ENCODE measurements around the gene ADM5.

ADM5 gene

GRCh38 chr19:49689133-49690078 is at the start of gene ADM5:
Gene ADM5, plus strand, starts transcription at chr19:49689594. Its CDS starts 244 bp downstream, at chr19:49689838.
- DNase-seq: peak; percentile 63 to 70

GRCh38 chr19:49640113-49640898 is 49.1 kb upstream of the ADM5 start, which contains the start of gene RRAS:
Gene RRAS, minus strand, starts transcription at chr19:49640143. Its CDS starts 45 bp downstream, at chr19:49640098.
- peak; percentile 100 for DNase-seq

- peak; percentile 99 for DNase-seq
These were observed 47.5 kb upstream of the ADM5 start, which contains the start of gene SCAF1 for GRCh38 chr19:49641688-49642491. Gene SCAF1, plus strand, starts transcription at chr19:49642209. Its CDS starts 2,818 bp downstream, at chr19:49645027.

GRCh38 chr19:49642492-49643035 is 46.8 kb upstream of the ADM5 start:
- DNase-seq: no peak

GRCh38 chr19:49643466-49643865 is 45.9 kb upstream of the ADM5 start:
- DNase-seq: peak in 1 of 2 experiments; percentile 38

DNA sequence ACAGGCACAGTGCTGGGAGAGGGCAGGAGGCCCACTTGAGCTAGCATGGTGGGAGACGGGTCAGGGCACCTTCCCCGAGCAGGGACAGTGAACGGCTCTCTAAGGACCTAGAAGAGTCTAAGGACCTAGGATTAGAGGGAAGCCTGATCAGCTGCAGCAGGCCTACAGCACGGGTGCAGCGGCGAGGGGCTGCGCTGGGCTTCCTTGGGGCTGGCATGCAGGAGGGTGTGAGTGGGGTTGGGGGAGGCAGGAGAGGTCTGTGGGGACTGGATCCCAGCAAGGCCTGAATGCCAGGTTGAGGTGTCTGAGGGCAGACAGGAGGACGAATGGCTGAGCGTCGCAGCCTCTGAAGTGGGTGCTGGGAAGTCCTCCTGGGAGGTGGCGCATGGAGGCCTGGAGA is 43.8 kb upstream of the ADM5 start:
- DNase-seq: no peak

GRCh38 chr19:49645995-49646394 is 43.4 kb upstream of the ADM5 start:
- no peak for DNase-seq

GRCh38 chr19:49646586-49646985 is 42.8 kb upstream of the ADM5 start:
- no peak for DNase-seq

GRCh38 chr19:49651029-49651819 is 38.2 kb upstream of the ADM5 start:
- no peak for DNase-seq

DNA sequence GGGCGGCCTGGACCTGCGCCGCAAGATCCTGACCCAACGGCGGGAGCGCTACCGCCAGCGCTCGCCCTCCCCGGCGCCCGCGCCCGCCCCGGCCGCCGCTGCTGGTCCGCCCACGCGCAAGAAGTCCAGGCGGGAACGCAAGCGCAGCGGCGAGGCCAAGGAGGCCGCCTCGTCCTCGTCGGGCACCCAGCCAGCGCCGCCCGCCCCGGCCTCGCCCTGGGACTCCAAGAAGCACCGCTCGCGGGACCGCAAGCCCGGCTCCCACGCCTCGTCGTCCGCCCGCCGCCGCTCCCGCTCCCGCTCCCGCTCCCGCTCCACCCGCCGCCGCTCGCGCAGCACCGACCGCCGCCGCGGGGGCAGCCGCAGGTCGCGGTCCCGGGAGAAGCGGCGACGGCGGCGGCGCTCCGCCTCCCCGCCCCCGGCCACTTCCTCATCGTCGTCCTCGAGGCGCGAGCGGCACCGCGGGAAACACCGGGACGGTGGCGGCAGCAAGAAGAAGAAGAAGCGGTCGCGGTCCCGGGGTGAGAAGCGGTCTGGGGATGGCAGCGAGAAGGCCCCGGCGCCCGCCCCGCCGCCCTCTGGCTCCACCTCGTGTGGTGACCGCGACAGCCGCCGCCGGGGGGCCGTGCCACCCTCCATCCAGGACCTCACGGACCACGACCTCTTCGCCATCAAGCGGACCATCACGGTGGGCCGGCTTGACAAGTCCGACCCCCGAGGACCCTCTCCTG is 37.4 kb upstream of the ADM5 start:
- DNase-seq: no peak

DNA sequence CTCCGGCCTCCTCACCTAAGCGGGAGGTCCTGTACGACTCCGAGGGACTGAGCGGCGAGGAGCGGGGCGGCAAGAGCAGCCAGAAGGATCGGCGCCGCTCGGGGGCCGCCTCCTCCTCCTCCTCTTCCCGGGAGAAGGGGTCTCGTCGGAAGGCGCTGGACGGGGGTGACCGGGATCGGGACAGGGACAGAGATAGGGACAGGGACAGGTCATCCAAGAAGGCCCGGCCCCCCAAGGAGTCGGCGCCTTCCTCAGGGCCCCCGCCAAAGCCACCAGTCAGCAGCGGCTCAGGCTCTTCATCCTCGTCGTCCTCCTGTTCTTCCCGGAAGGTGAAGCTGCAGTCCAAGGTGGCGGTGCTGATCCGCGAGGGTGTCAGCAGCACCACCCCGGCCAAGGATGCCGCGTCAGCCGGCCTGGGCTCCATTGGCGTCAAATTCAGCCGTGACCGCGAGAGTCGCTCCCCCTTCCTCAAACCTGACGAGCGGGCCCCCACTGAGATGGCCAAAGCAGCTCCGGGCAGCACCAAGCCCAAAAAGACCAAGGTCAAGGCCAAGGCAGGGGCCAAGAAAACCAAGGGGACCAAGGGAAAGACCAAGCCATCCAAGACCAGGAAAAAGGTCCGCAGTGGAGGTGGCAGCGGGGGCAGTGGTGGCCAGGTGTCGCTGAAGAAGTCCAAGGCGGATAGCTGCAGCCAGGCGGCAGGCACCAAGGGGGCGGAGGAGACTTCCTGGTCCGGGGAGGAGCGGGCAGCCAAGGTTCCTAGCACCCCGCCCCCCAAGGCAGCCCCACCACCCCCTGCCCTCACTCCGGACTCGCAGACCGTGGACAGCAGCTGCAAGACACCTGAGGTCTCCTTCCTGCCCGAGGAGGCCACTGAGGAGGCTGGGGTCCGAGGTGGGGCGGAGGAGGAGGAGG is 36.6 kb upstream of the ADM5 start:
- no peak for DNase-seq

GRCh38 chr19:49653466-49653806 is 36.0 kb upstream of the ADM5 start:
- DNase-seq: no peak

GRCh38 chr19:49654581-49654980 is 34.8 kb upstream of the ADM5 start:
- no peak for DNase-seq

GRCh38 chr19:49655570-49656455 is 33.6 kb upstream of the ADM5 start:
- no peak for DNase-seq

GRCh38 chr19:49656456-49657109 is 32.8 kb upstream of the ADM5 start:
- DNase-seq: no peak

GRCh38 chr19:49657493-49658138 is 31.8 kb upstream of the ADM5 start:
- DNase-seq: no peak

GRCh38 chr19:49658139-49658517 is 31.3 kb upstream of the ADM5 start:
- no peak for DNase-seq

All from activated T-cell treated with anti-CD3 and anti-CD28 coated beads, Interleukin-2, amount 50 U/mL, for 48 hours (primary cell).